Gastrocnemius medialis (tissue), 4 donors: ENCODE data around the gene EAF1. TPM values are rescaled to one million over a fixed set of nuclear protein-coding genes. Genes with fewer than 3 reads are reported as not detected.

Source experiments
- ATAC-seq, 2 donors: fragments of 150-250 bp; one replicate each; pipeline ENCODE4 v1.9.1; 2016
- DNase-seq, 2 donors: peaks; one replicate each; pipeline ENCODE4 v3.0.0-alpha.2; 2019
- H3K27ac ChIP-seq, 4 donors: fragments of 200-600 bp; sonication (generic); 1 replicate in 1 of 4; 2 replicates in 3 of 4; pipeline ENCODE4 v1.5.1; 2016 to 2018; ENCODE audit warnings: mild to moderate bottlenecking in 2 of 4, moderate library complexity in 1 of 4
- H3K27me3 ChIP-seq, 3 donors: fragments of 200-600 bp; sonication (generic) in 2 of 3; 1 replicate in 1 of 3; 2 replicates in 2 of 3; pipeline versions ENCODE4 v1.5.1 to v1.6.0; 2016 to 2019; ENCODE audit warnings: mild to moderate bottlenecking in 1 of 3, moderate library complexity in 1 of 3
- H3K36me3 ChIP-seq, 2 donors: fragments of 200-600 bp; sonication (generic) in 1 of 2; one replicate each; pipeline ENCODE4 v1.5.1; 2017 to 2018
- H3K4me1 ChIP-seq, 2 donors: fragments of 200-600 bp; sonication (generic) in 1 of 2; one replicate each; pipeline ENCODE4 v1.5.1; 2016 to 2017; ENCODE audit warnings: mild to moderate bottlenecking in 2 of 2
- H3K4me3 ChIP-seq, 4 donors: fragments of 200-600 bp; sonication (generic) in 3 of 4; 1 replicate in 1 of 4; 2 replicates in 3 of 4; pipeline ENCODE4 v1.5.1; 2016 to 2019; ENCODE audit warnings: mild to moderate bottlenecking in 2 of 4
- H3K9me3 ChIP-seq, 3 donors: fragments of 200-600 bp; sonication (generic) in 2 of 3; 1 replicate in 1 of 3; 2 replicates in 2 of 3; pipeline ENCODE4 v1.5.1; 2016 to 2019
- POLR2A ChIP-seq, 2 donors: fragments of 450-650 bp; IDR thresholded peaks; one replicate each; pipeline ENCODE4 v1.6.1; 2017; ENCODE audit warnings: antibody characterized with exemption in 2 of 2, mild to moderate bottlenecking in 2 of 2, moderate library complexity in 2 of 2
- in situ Hi-C, 4 donors: fragments of 200-750 bp; cut with MboI; loops; one replicate each; pipeline versions ENCODE4 v1.15.0 to v1.8.0; 2017; ENCODE audit warnings: low sequenced_read_pairs in 4 of 4
- intact Hi-C: fragments of 100-400 bp; cut with DNase I; formaldehyde crosslinking; loops from one replicate; pipeline ENCODE4 v1.15.1; 2023; ENCODE audit warnings: low total_unique reads
- total RNA-seq, 4 donors: library from RNA; depleted of rRNA; stranded (reverse); fragments of >200 nt; gene quantifications; one replicate each; pipeline versions ENCODE4 v1.1.0 to v1.2.3, GENCODE V29; 2016
- TF ChIP-seq, protein P1 (sequence below), 5 experiments: fragments of 450-650 bp in 3 of 5; fragments of 200-600 bp in 2 of 5; sonication (generic) in 2 of 5; IDR thresholded peaks in 4 of 5; conservative IDR thresholded peaks in 1 of 5; 1 replicate in 4 of 5; 2 replicates in 1 of 5; pipeline ENCODE4 v1.5.1; 2016 to 2019; ENCODE audit warnings: antibody characterized with exemption in 5 of 5, mild to moderate bottlenecking in 3 of 5, moderate library complexity in 3 of 5

EAF1 gene
- total RNA-seq, 4 donors from 2014 or later: 9.4 to 17.3 (median 10.5) TPM

DNA sequence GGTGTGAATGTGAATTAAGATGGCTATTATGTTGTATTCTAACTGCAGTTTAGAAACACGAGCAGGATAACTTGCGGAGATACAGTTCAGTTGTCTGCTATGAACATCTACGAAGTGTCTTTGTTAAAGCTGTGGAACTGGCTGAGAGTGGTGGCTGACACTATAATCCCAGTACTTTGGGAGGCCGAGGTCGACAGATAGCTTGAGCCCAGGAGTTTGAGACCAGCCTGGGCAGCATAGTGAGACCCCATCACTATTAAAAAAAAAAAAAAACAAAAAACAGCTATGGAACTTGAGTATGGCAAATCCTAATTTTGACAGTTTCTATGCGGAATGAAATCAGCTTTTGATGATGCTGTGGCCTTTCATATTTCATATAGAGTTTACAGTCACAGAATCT, 1.7 kb downstream of the EAF1 start:
- TF ChIP-seq POLR2A (IDR thresholded peaks at IDR 0.05): no peak
- TF ChIP-seq, protein P1, sequence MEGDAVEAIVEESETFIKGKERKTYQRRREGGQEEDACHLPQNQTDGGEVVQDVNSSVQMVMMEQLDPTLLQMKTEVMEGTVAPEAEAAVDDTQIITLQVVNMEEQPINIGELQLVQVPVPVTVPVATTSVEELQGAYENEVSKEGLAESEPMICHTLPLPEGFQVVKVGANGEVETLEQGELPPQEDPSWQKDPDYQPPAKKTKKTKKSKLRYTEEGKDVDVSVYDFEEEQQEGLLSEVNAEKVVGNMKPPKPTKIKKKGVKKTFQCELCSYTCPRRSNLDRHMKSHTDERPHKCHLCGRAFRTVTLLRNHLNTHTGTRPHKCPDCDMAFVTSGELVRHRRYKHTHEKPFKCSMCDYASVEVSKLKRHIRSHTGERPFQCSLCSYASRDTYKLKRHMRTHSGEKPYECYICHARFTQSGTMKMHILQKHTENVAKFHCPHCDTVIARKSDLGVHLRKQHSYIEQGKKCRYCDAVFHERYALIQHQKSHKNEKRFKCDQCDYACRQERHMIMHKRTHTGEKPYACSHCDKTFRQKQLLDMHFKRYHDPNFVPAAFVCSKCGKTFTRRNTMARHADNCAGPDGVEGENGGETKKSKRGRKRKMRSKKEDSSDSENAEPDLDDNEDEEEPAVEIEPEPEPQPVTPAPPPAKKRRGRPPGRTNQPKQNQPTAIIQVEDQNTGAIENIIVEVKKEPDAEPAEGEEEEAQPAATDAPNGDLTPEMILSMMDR (IDR thresholded peaks at IDR 0.05 in 4 of 5, conservative IDR thresholded peaks at IDR 0.05 in 1 of 5): no peak
- Histone ChIP-seq H3K4me1 (peaks cover 33 to 40% of the 10 kb centered on the region in 2 donors), H3K27ac (peak overlapping the region in 1 of 4 donors; percentile 88), H3K9me3 (no peaks in the 10 kb centered on the region), H3K4me3 (peak overlapping the region; percentile 80 to 100 (median 90)), H3K27me3 (no peaks in the 10 kb centered on the region), H3K36me3 (peaks cover 0 to 49% of the 10 kb centered on the region in 2 donors)
- DNase-seq (no peak), ATAC-seq (no peak)
- in situ Hi-C loops: loop anchor here (5.0 to 25.0 kb wide), 3 partner anchors 126 to 133 kb away; no protein-coding TSS in a partner anchor
- intact Hi-C loops: loop anchor here (5.0 kb wide), 1 partner anchor 227 kb away; no protein-coding TSS in a partner anchor

DNA sequence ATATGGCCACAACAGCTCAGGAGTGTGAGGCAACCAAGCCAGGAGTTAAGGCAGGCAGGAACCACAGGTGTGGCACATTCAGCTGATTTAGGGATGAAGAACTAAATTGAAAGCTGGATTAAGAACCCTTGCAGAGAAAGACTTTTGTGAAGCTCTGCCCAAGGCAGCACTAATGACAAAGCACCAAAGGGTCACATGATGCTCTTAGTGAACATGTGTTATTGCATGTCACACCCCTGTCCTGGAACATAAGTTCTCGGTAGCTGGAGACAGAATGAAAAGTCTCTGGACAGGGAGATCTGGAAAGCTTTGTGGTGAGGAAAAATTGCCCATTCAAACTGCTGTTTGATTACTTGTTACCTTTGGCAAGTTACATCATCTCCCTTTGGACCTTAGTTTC, 3.2 kb downstream of the EAF1 start:
- TF ChIP-seq, protein P1 (IDR thresholded peaks at IDR 0.05 in 4 of 5, conservative IDR thresholded peaks at IDR 0.05 in 1 of 5): no peak
- TF ChIP-seq POLR2A (IDR thresholded peaks at IDR 0.05): no peak
- no peak overlapping the region for H3K4me3 ChIP-seq
- intact Hi-C loops: no loop called here
- no peaks in the 10 kb centered on the region for H3K27me3 ChIP-seq
- no peak for DNase-seq
- H3K36me3 ChIP-seq: peaks cover 0 to 54% of the 10 kb centered on the region in 2 donors
- H3K27ac ChIP-seq: no peak overlapping the region
- no peaks in the 10 kb centered on the region for H3K9me3 ChIP-seq
- in situ Hi-C loops: loop anchor here in 1 of 4 donors (25.0 kb wide), 1 partner anchor 132 kb away; no protein-coding TSS in a partner anchor
- peaks cover 32 to 38% of the 10 kb centered on the region in 2 donors for H3K4me1 ChIP-seq
- no peak for ATAC-seq

DNA sequence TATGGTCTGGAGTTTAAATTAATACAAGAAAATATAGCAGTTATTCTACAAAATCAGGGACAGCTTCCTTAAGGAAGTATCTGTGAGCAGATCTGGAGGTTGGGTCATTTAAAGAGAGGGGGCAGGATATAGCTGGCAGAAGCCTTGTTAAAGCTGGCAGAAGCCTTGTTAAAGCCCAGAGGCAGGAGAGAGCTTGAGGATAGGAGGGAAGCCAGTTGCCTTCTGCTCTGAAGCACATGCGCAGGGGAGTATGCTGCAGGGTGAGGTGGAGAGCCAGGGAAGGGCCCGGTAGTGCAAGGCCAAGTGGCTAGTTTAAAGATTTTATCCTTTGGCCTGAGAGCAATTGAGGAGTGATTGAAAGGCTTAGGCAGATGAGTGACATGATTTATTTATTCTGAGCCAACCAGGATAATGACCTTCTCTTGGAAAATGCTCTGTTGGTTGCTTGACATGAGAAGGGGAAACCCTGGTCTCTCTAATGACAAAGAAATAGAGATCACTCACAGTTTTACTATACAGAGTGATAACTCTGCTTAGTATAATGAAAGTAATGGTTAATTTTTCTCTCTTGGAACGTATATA, 3.9 kb downstream of the EAF1 start:
- intact Hi-C loops (no loop called here), in situ Hi-C loops (loop anchor here in 1 of 4 donors (25.0 kb wide), 1 partner anchor 131 kb away; no protein-coding TSS in a partner anchor)
- DNase-seq (no peak), ATAC-seq (no peak)
- Histone ChIP-seq H3K27me3 (no peaks in the 10 kb centered on the region), H3K4me3 (no peak overlapping the region), H3K4me1 (peaks cover 25 to 32% of the 10 kb centered on the region in 2 donors), H3K27ac (no peak overlapping the region), H3K36me3 (peaks cover 0 to 58% of the 10 kb centered on the region in 2 donors), H3K9me3 (no peaks in the 10 kb centered on the region)
- TF ChIP-seq, protein P1 (IDR thresholded peaks at IDR 0.05 in 4 of 5, conservative IDR thresholded peaks at IDR 0.05 in 1 of 5): no peak
- TF ChIP-seq POLR2A (IDR thresholded peaks at IDR 0.05): no peak

DNA sequence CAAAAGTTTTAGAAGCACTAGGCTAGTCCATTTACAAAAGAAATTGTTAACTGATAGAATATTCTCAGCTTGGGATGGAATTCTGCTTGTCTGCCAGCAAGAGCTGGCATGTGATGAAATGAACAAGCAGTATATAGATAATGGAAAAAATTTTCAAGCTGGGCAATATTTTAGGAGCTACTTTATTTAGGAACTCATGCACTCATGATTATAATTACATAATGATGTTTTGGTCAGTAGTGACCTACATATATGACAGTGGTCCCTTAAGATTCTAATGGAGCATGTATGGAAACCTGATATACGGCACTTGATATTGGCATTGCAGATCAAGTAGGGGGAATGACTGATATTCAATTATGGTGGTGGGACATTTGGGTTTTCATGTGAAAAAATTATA, 6.1 kb downstream of the EAF1 start:
- TF ChIP-seq, protein P1 (IDR thresholded peaks at IDR 0.05 in 4 of 5, conservative IDR thresholded peaks at IDR 0.05 in 1 of 5): no peak
- no peak for TF ChIP-seq POLR2A (IDR thresholded peaks at IDR 0.05)
- Histone ChIP-seq H3K4me1 (peaks cover 9 to 23% of the 10 kb centered on the region in 2 donors), H3K9me3 (no peaks in the 10 kb centered on the region), H3K27ac (no peak overlapping the region), H3K27me3 (no peaks in the 10 kb centered on the region), H3K36me3 (peaks cover 0 to 79% of the 10 kb centered on the region in 2 donors), H3K4me3 (no peak overlapping the region)
- intact Hi-C loops: no loop called here
- ATAC-seq: no peak
- in situ Hi-C loops: loop anchor here in 1 of 4 donors (25.0 kb wide), 1 partner anchor 129 kb away; no protein-coding TSS in a partner anchor
- no peak for DNase-seq
